Neural cell (in vitro differentiated cells): Measurements from ENCODE around the gene GPR183. TPM values are rescaled to one million over a fixed set of nuclear protein-coding genes. Genes with fewer than 3 reads are reported as not detected.

Source experiments
- H2AFZ ChIP-seq: fragments of 200-600, 300-800 bp; sonication (generic), shearing (Covaris generic); 2 replicates; pipeline ENCODE4 v1.6.0; 2014; ENCODE audit warnings: low read depth, mild to moderate bottlenecking, antibody characterized with exemption, low read length, moderate library complexity
- H3F3A ChIP-seq: fragments of 200-600 bp; shearing (Covaris generic); 2 replicates; pipeline ENCODE4 v1.6.1; 2016; ENCODE audit warnings: mild to moderate bottlenecking, moderate library complexity, mixed read lengths, antibody characterized with exemption, low read length; ENCODE audit not compliant: insufficient read depth, poor library complexity, severe bottlenecking
- H3K27ac ChIP-seq: fragments of 200-600, 300-800 bp; sonication (generic), shearing (Covaris generic); 2 replicates; pipeline ENCODE4 v1.5.1; 2014; ENCODE audit warnings: mild to moderate bottlenecking, low read length, moderate library complexity
- H3K27me3 ChIP-seq: fragments of 300-800, 200-600 bp; sonication (generic), shearing (Covaris generic); 2 replicates; pipeline ENCODE4 v1.6.0; 2014; ENCODE audit warnings: mild to moderate bottlenecking, low read depth, low read length, moderate library complexity; ENCODE audit not compliant: insufficient read depth
- H3K36me3 ChIP-seq: fragments of 300-800, 200-600 bp; sonication (generic), shearing (Covaris generic); 2 replicates; pipeline ENCODE4 v1.5.1; 2014; ENCODE audit warnings: mild to moderate bottlenecking, antibody characterized with exemption, low read length, moderate library complexity; ENCODE audit not compliant: insufficient read depth
- H3K4me2 ChIP-seq: fragments of 300-800, 200-600 bp; sonication (generic), shearing (Covaris generic); 2 replicates; pipeline ENCODE4 v1.6.0; 2014; ENCODE audit warnings: mild to moderate bottlenecking, low read length
- H3K4me3 ChIP-seq: fragments of 300-800, 200-600 bp; sonication (generic), shearing (Covaris generic); 2 replicates; pipeline ENCODE4 v1.5.1; 2014; ENCODE audit warnings: mild to moderate bottlenecking, low read length, moderate library complexity
- H3K79me2 ChIP-seq: fragments of 200-600 bp; shearing (Covaris generic); replicated peaks from 2 replicates; pipeline ENCODE4 v1.6.0; 2014; ENCODE audit warnings: mild to moderate bottlenecking, low read length, moderate library complexity; ENCODE audit not compliant: insufficient read depth
- H3K9ac ChIP-seq: fragments of 300-800, 200-600 bp; sonication (generic), shearing (Covaris generic); 2 replicates; pipeline ENCODE4 v1.6.1; 2016; ENCODE audit warnings: mild to moderate bottlenecking, low read length, mixed read lengths
- H3K9me2 ChIP-seq: fragments of 200-600 bp; shearing (Covaris generic); 2 replicates; pipeline ENCODE4 v1.6.1; 2016; ENCODE audit warnings: mild to moderate bottlenecking, low read length, mixed read lengths; ENCODE audit not compliant: insufficient read depth
- H3K9me3 ChIP-seq: fragments of 200-600, 300-800 bp; sonication (generic), shearing (Covaris generic); 2 replicates; pipeline ENCODE4 v1.6.1; 2016; ENCODE audit warnings: mild to moderate bottlenecking, mixed run types, low read length, moderate library complexity, mixed read lengths
- H4K20me1 ChIP-seq: fragments of 200-600 bp; shearing (Covaris generic); 2 replicates; pipeline ENCODE4 v1.6.1; 2016; ENCODE audit warnings: mild to moderate bottlenecking, mixed run types; ENCODE audit not compliant: insufficient read depth
- CTCF ChIP-seq: fragments of 450-650 bp; IDR thresholded peaks from 2 replicates; pipeline ENCODE4 v1.5.1; 2014; ENCODE audit warnings: antibody characterized with exemption, mild to moderate bottlenecking, moderate library complexity; ENCODE audit not compliant: poor library complexity, severe bottlenecking
- EP300 ChIP-seq: fragments of 450-650 bp; conservative IDR thresholded peaks from 2 replicates; pipeline ENCODE4 v1.6.1; 2014; ENCODE audit warnings: antibody characterized with exemption, mild to moderate bottlenecking, moderate library complexity; ENCODE audit not compliant: poor library complexity, severe bottlenecking
- EZH2 ChIP-seq: fragments of 200-600, 300-800 bp; shearing (Covaris generic), sonication (generic); IDR thresholded peaks from 2 replicates; pipeline ENCODE4 v1.6.1; 2014; ENCODE audit warnings: antibody characterized with exemption, low read length, borderline replicate concordance, mild to moderate bottlenecking; ENCODE audit not compliant: insufficient read depth, poor library complexity, severe bottlenecking
- MXI1 ChIP-seq: fragments of 450-650 bp; conservative IDR thresholded peaks from 2 replicates; pipeline ENCODE4 v1.6.1; 2014; ENCODE audit warnings: antibody characterized with exemption, mild to moderate bottlenecking; ENCODE audit not compliant: poor library complexity, severe bottlenecking
- POLR2AphosphoS5 ChIP-seq: IDR thresholded peaks from 2 replicates; pipeline ENCODE4 v1.6.1; 2012
- RAD21 ChIP-seq: fragments of 450-650 bp; conservative IDR thresholded peaks from 2 replicates; pipeline ENCODE4 v1.6.1; 2014; ENCODE audit warnings: antibody characterized with exemption, mild to moderate bottlenecking, moderate library complexity
- SMC3 ChIP-seq: fragments of 450-650 bp; conservative IDR thresholded peaks from 2 replicates; pipeline ENCODE4 v1.6.1; 2014; ENCODE audit warnings: antibody characterized with exemption, mild to moderate bottlenecking, moderate library complexity; ENCODE audit not compliant: poor library complexity
- TAF1 ChIP-seq: IDR thresholded peaks from 2 replicates; pipeline ENCODE4 v1.6.1; 2012; ENCODE audit warnings: low read depth
- polyA plus RNA-seq: library from polyadenylated mRNA; depleted of rRNA; stranded (reverse); fragments of >200 nt; gene quantifications from 2 replicates; pipeline ENCODE4 v1.2.3, GENCODE V29; 2014
- TF ChIP-seq, protein P1 (sequence below): IDR thresholded peaks from 2 replicates; pipeline ENCODE4 v1.6.1; 2012; ENCODE audit warnings: borderline replicate concordance

GPR183 gene
- polyA plus RNA-seq, 1 donor from 2014 or later: not detected

DNA sequence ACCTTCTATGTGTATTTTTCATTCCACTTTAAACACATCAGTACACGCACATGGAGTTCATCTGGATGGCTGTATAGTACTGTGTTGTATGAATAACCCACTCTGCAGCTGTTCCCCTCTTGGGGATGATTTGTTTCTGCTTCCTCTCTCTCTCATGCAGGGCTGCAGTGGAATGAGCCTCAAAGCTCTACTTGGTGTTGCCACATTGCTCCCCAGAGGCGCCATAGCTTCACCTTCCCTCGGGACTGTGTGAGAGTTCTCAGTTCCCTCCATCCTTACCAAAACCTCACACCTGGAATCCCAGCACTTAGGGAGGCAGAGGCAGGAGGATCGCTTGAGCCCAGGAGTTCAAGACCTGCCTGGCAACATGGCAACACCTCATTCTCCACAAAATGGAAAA lies 28.4 kb upstream of the GPR183 start:
- Histone ChIP-seq H3K27ac (no peak overlapping the region), H3K4me3 (no peak overlapping the region)
- TF ChIP-seq TAF1: no peak
- TF ChIP-seq CTCF: no peak
- no peak for TF ChIP-seq EP300
- TF ChIP-seq POLR2AphosphoS5: no peak
- TF ChIP-seq, protein P1, sequence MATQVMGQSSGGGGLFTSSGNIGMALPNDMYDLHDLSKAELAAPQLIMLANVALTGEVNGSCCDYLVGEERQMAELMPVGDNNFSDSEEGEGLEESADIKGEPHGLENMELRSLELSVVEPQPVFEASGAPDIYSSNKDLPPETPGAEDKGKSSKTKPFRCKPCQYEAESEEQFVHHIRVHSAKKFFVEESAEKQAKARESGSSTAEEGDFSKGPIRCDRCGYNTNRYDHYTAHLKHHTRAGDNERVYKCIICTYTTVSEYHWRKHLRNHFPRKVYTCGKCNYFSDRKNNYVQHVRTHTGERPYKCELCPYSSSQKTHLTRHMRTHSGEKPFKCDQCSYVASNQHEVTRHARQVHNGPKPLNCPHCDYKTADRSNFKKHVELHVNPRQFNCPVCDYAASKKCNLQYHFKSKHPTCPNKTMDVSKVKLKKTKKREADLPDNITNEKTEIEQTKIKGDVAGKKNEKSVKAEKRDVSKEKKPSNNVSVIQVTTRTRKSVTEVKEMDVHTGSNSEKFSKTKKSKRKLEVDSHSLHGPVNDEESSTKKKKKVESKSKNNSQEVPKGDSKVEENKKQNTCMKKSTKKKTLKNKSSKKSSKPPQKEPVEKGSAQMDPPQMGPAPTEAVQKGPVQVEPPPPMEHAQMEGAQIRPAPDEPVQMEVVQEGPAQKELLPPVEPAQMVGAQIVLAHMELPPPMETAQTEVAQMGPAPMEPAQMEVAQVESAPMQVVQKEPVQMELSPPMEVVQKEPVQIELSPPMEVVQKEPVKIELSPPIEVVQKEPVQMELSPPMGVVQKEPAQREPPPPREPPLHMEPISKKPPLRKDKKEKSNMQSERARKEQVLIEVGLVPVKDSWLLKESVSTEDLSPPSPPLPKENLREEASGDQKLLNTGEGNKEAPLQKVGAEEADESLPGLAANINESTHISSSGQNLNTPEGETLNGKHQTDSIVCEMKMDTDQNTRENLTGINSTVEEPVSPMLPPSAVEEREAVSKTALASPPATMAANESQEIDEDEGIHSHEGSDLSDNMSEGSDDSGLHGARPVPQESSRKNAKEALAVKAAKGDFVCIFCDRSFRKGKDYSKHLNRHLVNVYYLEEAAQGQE: no peak
- no peak for TF ChIP-seq MXI1
- TF ChIP-seq RAD21: no peak
- no peak for TF ChIP-seq SMC3
- no peak for TF ChIP-seq EZH2

DNA sequence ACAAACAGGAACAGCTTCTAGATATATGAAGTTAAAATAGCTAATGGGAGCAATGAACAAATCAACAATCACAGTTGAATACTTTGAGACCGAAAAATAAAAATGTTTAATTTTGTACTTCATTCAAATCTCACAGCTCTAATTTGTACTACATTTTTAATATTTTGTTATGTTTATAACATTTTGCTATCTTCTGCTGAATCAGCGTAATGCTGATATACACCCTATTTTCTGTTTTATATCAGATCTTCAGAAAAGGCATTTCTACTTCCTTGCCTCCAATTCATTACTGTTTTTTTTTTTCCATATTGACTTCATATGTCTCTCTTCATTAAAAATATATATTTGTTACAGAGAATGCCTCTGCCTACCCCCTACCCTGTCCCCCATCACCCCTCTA lies 27.9 kb upstream of the GPR183 start:
- no peaks in the 10 kb centered on the region for H3K36me3 ChIP-seq
- no peaks in the 10 kb centered on the region for H3K9me3 ChIP-seq
- H3K27ac ChIP-seq: no peak overlapping the region
- no peak overlapping the region for H3K4me2 ChIP-seq
- TF ChIP-seq RAD21 (no peak), CTCF (no peak), EP300 (no peak), POLR2AphosphoS5 (no peak), EZH2 (no peak), MXI1 (no peak), SMC3 (no peak), TAF1 (no peak)
- TF ChIP-seq, protein P1: no peak
- no peak overlapping the region for H3K9ac ChIP-seq
- H3F3A ChIP-seq: no peaks in the 10 kb centered on the region
- no peaks in the 10 kb centered on the region for H3K27me3 ChIP-seq
- no peaks in the 10 kb centered on the region for H3K9me2 ChIP-seq
- no peaks in the 10 kb centered on the region for H4K20me1 ChIP-seq
- no peak overlapping the region for H3K4me3 ChIP-seq
- no peaks in the 10 kb centered on the region for H3K79me2 ChIP-seq
- H2AFZ ChIP-seq: no peak overlapping the region

More for the DNA sequence above, 28.4 kb upstream of the GPR183 start:
- Histone ChIP-seq H3K79me2 (no peaks in the 10 kb centered on the region), H3K36me3 (no peaks in the 10 kb centered on the region), H3K4me2 (no peak overlapping the region), H3K27me3 (no peaks in the 10 kb centered on the region), H3F3A (no peaks in the 10 kb centered on the region), H4K20me1 (no peaks in the 10 kb centered on the region), H3K9me2 (no peaks in the 10 kb centered on the region), H3K9me3 (no peaks in the 10 kb centered on the region), H2AFZ (no peak overlapping the region), H3K9ac (no peak overlapping the region)
